IMR-90 (cell line): ENCODE measurements around the gene CTCF. TPM values are rescaled to one million over a fixed set of nuclear protein-coding genes. Genes with fewer than 3 reads are reported as not detected.

Experiments used
- ATAC-seq: fragments of 200-7000 bp; cut with Tn5 transposase; 2 replicates; pipeline ENCODE4 v1.9.1; 2020; ENCODE audit warnings: low read depth, mild to moderate bottlenecking, moderate library complexity
- BruUV-seq: library from RNA; stranded (reverse); fragments of 400-500 nt; replicated peaks from 2 replicates; lab custom pipeline; 2021; lab: Mats Ljungman, UMichigan
- CTCF ChIA-PET: fragments of 300-600 bp; formaldehyde crosslinking; extraction: SDS; loops from one replicate; lab custom pipeline; 2021; ENCODE audit warnings: antibody characterized with exemption; lab: Yijun Ruan, JAX
- POLR2A ChIA-PET: fragments of 300-600 bp; sonication (Branson Sonifier 250); formaldehyde crosslinking; loops from one replicate; lab custom pipeline; 2022; ENCODE audit warnings: antibody characterized with exemption; ENCODE audit not compliant: unreplicated experiment; lab: Charles Lee
- DNase-seq: peaks from one replicate; pipeline ENCODE4 v3.0.0; 2013
- H2AFZ ChIP-seq: replicated peaks from 2 replicates; pipeline ENCODE3; 2013; ENCODE audit warnings: low read length, mild to moderate bottlenecking; ENCODE audit not compliant: poor library complexity
- H2AK5ac ChIP-seq: 2 replicates; pipeline ENCODE4 v1.6.1; 2013; ENCODE audit warnings: low read depth, low read length, inconsistent platforms
- H2AK9ac ChIP-seq: replicated peaks from 2 replicates; pipeline ENCODE3; 2013; ENCODE audit warnings: mild to moderate bottlenecking, low read depth, low read length, moderate library complexity; ENCODE audit not compliant: poor library complexity
- H2BK120ac ChIP-seq: 2 replicates; pipeline ENCODE4 v1.6.1; 2013; ENCODE audit warnings: low read depth, low read length, inconsistent platforms
- H2BK15ac ChIP-seq: 3 replicates; pipeline ENCODE4 v1.6.1; 2013; ENCODE audit warnings: low read depth, low read length, inconsistent platforms
- H2BK20ac ChIP-seq: 2 replicates; pipeline ENCODE4 v1.6.1; 2013; ENCODE audit warnings: low read depth, mild to moderate bottlenecking, inconsistent platforms, low read length, moderate library complexity
- H2BK5ac ChIP-seq: 2 replicates; pipeline ENCODE4 v1.6.1; 2013; ENCODE audit warnings: mild to moderate bottlenecking, low read depth, low read length, inconsistent platforms; ENCODE audit not compliant: poor library complexity, severe bottlenecking
- H3K14ac ChIP-seq: replicated peaks from 2 replicates; pipeline ENCODE4 v1.6.1; 2013; ENCODE audit warnings: low read depth, low read length, inconsistent platforms
- H3K18ac ChIP-seq: 2 replicates; pipeline ENCODE4 v1.6.1; 2013; ENCODE audit warnings: low read depth, low read length, control low read depth
- H3K23ac ChIP-seq: 2 replicates; pipeline ENCODE4 v1.6.1; 2013; ENCODE audit warnings: low read depth, low read length, inconsistent platforms
- H3K27ac ChIP-seq: 2 replicates; pipeline ENCODE4 v1.5.1; 2013; ENCODE audit warnings: mild to moderate bottlenecking, control low read depth, low read length; ENCODE audit not compliant: insufficient read depth
- H3K27me3 ChIP-seq: 2 replicates; pipeline ENCODE4 v1.6.1; 2013; ENCODE audit warnings: low read length; ENCODE audit not compliant: control insufficient read depth, insufficient read depth
- H3K36me3 ChIP-seq: 2 replicates; pipeline ENCODE4 v1.6.1; 2013; ENCODE audit warnings: low read length, mixed read lengths; ENCODE audit not compliant: control insufficient read depth, insufficient read depth
- H3K4ac ChIP-seq: 2 replicates; pipeline ENCODE4 v1.6.1; 2013; ENCODE audit warnings: low read depth, low read length, inconsistent platforms
- H3K4me1 ChIP-seq: 2 replicates; pipeline ENCODE4 v1.6.1; 2013; ENCODE audit warnings: low read length, mixed read lengths; ENCODE audit not compliant: control insufficient read depth, insufficient read depth
- H3K4me2 ChIP-seq: 2 replicates; pipeline ENCODE4 v1.6.1; 2013; ENCODE audit warnings: low read depth, mild to moderate bottlenecking, control low read depth, low read length, moderate library complexity
- H3K4me3 ChIP-seq: 2 replicates; pipeline ENCODE4 v1.5.1; 2013; ENCODE audit warnings: low read depth, mild to moderate bottlenecking, control low read depth, low read length, moderate library complexity; ENCODE audit not compliant: insufficient read depth
- H3K56ac ChIP-seq: 2 replicates; pipeline ENCODE4 v1.6.1; 2013; ENCODE audit warnings: low read length, inconsistent platforms; ENCODE audit not compliant: insufficient read depth; ENCODE audit errors: extremely low read depth
- H3K79me1 ChIP-seq, 2 experiments: 2 replicates each; pipeline ENCODE4 v1.6.1; 2013; ENCODE audit warnings: low read length in 2 of 2, inconsistent platforms in 1 of 2, low read depth in 1 of 2
- H3K9ac ChIP-seq: 2 replicates; pipeline ENCODE4 v1.6.1; 2013; ENCODE audit warnings: low read depth, low read length, control low read depth
- H3K9me1 ChIP-seq: 2 replicates; pipeline ENCODE4 v1.6.1; 2013; ENCODE audit warnings: low read length, inconsistent platforms; ENCODE audit not compliant: insufficient read depth
- H3K9me3 ChIP-seq: 2 replicates; pipeline ENCODE4 v1.6.1; 2013; ENCODE audit warnings: low read length; ENCODE audit not compliant: control insufficient read depth, insufficient read depth
- H4K20me1 ChIP-seq: 2 replicates; pipeline ENCODE4 v1.6.1; 2013; ENCODE audit warnings: low read length, inconsistent platforms; ENCODE audit not compliant: insufficient read depth
- H4K5ac ChIP-seq: 2 replicates; pipeline ENCODE4 v1.6.1; 2013; ENCODE audit warnings: mild to moderate bottlenecking, low read depth, low read length, control low read depth
- H4K8ac ChIP-seq, 2 experiments: 2 replicates each; pipeline ENCODE4 v1.6.1; 2013; ENCODE audit warnings: low read depth in 2 of 2, low read length in 2 of 2, control low read depth in 1 of 2, inconsistent platforms in 1 of 2
- H4K91ac ChIP-seq: 2 replicates; pipeline ENCODE4 v1.6.1; 2013; ENCODE audit warnings: low read depth, low read length, inconsistent platforms; ENCODE audit not compliant: insufficient read depth
- CEBPB ChIP-seq: IDR thresholded peaks from 2 replicates; pipeline ENCODE4 v1.6.1; 2012; ENCODE audit warnings: low read depth, low read length, improper control_type of control experiment
- POLR2A ChIP-seq: IDR thresholded peaks from 2 replicates; pipeline ENCODE4 v1.6.1; 2012; ENCODE audit warnings: mild to moderate bottlenecking, low read depth, low read length
- USF2 ChIP-seq: fragments of 150-350 bp; IDR thresholded peaks from 2 replicates; pipeline ENCODE4 v1.6.1; 2017; ENCODE audit warnings: mild to moderate bottlenecking, antibody characterized with exemption, low read length, low read depth
- WGBS, 2 experiments: methylation state at CpG; one replicate each; pipeline versions ENCODE4 v1.1.5 to v1.1.7; 2013; ENCODE audit warnings: missing lambda C conversion rate in 2 of 2; ENCODE audit not compliant: insufficient read length in 1 of 2; ENCODE audit errors: extremely low coverage in 2 of 2; 5-methylcytosine and 5-hydroxymethylcytosine counted together
- dilution Hi-C: fragments of 300-500 bp; cut with HindIII; formaldehyde crosslinking; loops from one replicate; pipeline ENCODE4 v1.14.3; 2018; ENCODE audit warnings: low sequenced_read_pairs; ENCODE audit not compliant: unreplicated experiment
- in situ Hi-C: fragments of 300-500 bp; cut with MboI; formaldehyde crosslinking; loops from 3 replicates; pipeline ENCODE4 v1.14.3; 2019; ENCODE audit warnings: low sequenced_read_pairs, inconsistent platforms, mixed read lengths
- intact Hi-C: fragments of 100-400 bp; cut with micrococcal nuclease; formaldehyde crosslinking; loops from 2 replicates; pipeline ENCODE4 v1.10.0; 2022
- polyA plus RNA-seq, 3 experiments: library from polyadenylated mRNA; depleted of rRNA; stranded (reverse); fragments of >200 nt; gene quantifications; 2 replicates each; pipeline ENCODE4 v1.2.3, GENCODE V29; 2012; ENCODE audit warnings: low replicate concordance in 1 of 3
- total RNA-seq: library from RNA; depleted of rRNA; stranded (reverse); fragments of >200 nt; gene quantifications from 2 replicates; pipeline ENCODE4 v1.2.3, GENCODE V29; 2012

The CTCF gene
- total and polyA plus RNA-seq, 2 of the 4 experiments (the other 2 are of a cell fraction), result 16.1 to 22.8 TPM

GRCh38 chr16:67657751-67658518 is 95.6 kb downstream of the CTCF start:
- H3K4me3 ChIP-seq, result no peak overlapping the region
- H4K20me1 ChIP-seq, result peaks cover 5% of the 10 kb centered on the region
- ChIA-PET CTCF (interaction anchor here (0.5 to 1.3 kb wide), 2 partner anchors 137 to 161 kb away, joined by 3 to 4 read pairs; no protein-coding TSS in a partner anchor), POLR2A (no interaction called here)
- WGBS, 2 experiments, result 93% methylated on average over 6 of the region's 18 CpGs; no CpG with 5 or more reads in 1 of the 2 experiments
- no peak overlapping the region for H4K8ac ChIP-seq
- H4K5ac ChIP-seq, result no peak overlapping the region
- H3K36me3 ChIP-seq, result peaks cover 2% of the 10 kb centered on the region; the same call in 1 of the 2 replicates
- no peak overlapping the region for H3K27ac ChIP-seq
- H2AK5ac ChIP-seq, result no peak overlapping the region
- peaks cover 6 to 20% of the 10 kb centered on the region in 2 experiments; a peak in 3 of 4 replicates for H3K79me1 ChIP-seq
- dilution Hi-C loops (no loop called here), intact Hi-C loops (no loop called here), in situ Hi-C loops (no loop called here)
- ATAC-seq (no peak), DNase-seq (no peak)
- H3K23ac ChIP-seq, result no peak overlapping the region
- BruUV-seq, result no TSS peak
- H3K9me1 ChIP-seq, result peaks cover 7% of the 10 kb centered on the region
- H2AFZ ChIP-seq, result no peak overlapping the region
- H2BK20ac ChIP-seq, result no peak overlapping the region
- TF ChIP-seq POLR2A (no peak), USF2 (no peak), CEBPB (no peak)
- H3K27me3 ChIP-seq, result no peaks in the 10 kb centered on the region
- no peak overlapping the region for H2BK15ac ChIP-seq
- no peak overlapping the region for H3K14ac ChIP-seq
- H3K56ac ChIP-seq, result no peak overlapping the region
- no peak overlapping the region for H3K18ac ChIP-seq
- no peak overlapping the region for H2BK5ac ChIP-seq
- no peak overlapping the region for H2BK120ac ChIP-seq
- H2AK9ac ChIP-seq, result no peak overlapping the region
- peaks cover 9% of the 10 kb centered on the region; the same call in 1 of the 2 replicates for H3K4me1 ChIP-seq
- H3K9me3 ChIP-seq, result no peaks in the 10 kb centered on the region
- H3K9ac ChIP-seq, result no peak overlapping the region
- no peak overlapping the region for H3K4me2 ChIP-seq
- no peak overlapping the region for H4K91ac ChIP-seq
- H3K4ac ChIP-seq, result no peak overlapping the region
